HG02938 (cell line): Measurements from ENCODE around the gene EFNA2.

ENCODE experiments used
- ATAC-seq: cut with Tn5 transposase; IDR thresholded peaks from one replicate; pipeline ENCODE4 v1.9.1; 2021; ENCODE audit warnings: mild to moderate bottlenecking, moderate library complexity; ENCODE audit not compliant: unreplicated experiment

The EFNA2 gene

DNA sequence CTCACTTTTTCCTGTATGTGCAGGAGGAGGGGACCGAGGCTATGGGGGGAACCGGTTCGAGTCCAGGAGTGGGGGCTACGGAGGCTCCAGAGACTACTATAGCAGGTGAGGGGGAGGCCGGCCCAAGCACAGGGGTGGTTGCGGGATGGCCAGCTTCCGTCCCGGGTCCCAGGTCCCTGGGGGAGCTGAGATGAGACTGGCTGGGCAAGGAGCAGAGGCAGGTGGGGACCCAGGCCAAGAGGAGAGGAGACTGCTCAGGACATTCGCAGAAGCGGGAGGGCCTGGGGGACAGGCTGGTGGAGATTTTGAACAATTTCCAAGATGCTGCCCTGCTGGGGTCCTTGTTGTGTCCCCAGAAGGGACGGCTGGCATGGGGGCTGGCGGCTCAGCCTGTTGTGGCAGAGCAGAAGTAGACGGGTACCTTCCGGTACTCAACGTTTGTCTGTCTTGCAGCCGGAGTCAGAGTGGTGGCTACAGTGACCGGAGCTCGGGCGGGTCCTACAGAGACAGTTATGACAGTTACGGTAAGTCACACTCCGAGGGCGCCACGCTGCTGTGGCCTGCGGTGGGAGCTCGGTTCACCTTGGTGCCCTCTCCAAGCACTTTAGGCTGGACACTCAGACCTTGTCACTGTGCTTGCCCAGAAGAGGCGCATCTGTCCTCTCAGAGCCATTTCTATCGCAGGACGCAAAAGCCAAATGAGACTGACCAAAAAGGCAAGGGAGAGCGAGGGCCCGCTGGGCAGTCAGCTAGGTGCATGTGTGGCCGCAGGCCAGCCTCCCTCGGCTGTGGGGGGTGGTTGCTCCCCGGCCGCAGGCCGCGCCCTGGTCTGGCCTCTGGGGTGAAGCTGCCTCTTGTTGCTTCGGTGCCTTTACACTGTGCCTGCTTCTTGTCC lies 13.9 kb upstream of the EFNA2 start:
- no peak for ATAC-seq

DNA sequence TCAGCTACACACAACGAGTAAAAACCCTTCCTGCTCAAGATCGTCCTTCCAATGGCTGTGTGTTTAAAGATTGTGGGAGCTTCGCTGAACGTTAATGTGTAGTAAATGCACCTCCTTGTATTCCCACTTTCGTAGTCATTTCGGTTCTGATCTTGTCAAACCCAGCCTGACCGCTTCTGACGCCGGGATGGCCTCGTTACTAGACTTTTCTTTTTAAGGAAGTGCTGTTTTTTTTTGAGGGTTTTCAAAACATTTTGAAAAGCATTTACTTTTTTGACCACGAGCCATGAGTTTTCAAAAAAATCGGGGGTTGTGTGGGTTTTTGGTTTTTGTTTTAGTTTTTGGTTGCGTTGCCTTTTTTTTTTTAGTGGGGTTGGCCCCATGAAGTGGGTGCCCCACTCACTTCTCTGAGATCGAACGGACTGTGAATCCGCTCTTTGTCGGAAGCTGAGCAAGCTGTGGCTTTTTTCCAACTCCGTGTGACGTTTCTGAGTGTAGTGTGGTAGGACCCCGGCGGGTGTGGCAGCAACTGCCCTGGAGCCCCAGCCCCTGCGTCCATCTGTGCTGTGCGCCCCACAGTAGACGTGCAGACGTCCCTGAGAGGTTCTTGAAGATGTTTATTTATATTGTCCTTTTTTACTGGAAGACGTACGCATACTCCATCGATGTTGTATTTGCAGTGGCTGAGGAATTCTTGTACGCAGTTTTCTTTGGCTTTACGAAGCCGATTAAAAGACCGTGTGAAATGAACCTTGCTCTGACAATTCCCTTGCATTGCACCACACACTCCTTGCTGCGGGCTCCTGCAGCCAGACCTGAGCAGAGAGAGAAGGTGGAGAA lies 13.0 kb upstream of the EFNA2 start:
- no peak for ATAC-seq

DNA sequence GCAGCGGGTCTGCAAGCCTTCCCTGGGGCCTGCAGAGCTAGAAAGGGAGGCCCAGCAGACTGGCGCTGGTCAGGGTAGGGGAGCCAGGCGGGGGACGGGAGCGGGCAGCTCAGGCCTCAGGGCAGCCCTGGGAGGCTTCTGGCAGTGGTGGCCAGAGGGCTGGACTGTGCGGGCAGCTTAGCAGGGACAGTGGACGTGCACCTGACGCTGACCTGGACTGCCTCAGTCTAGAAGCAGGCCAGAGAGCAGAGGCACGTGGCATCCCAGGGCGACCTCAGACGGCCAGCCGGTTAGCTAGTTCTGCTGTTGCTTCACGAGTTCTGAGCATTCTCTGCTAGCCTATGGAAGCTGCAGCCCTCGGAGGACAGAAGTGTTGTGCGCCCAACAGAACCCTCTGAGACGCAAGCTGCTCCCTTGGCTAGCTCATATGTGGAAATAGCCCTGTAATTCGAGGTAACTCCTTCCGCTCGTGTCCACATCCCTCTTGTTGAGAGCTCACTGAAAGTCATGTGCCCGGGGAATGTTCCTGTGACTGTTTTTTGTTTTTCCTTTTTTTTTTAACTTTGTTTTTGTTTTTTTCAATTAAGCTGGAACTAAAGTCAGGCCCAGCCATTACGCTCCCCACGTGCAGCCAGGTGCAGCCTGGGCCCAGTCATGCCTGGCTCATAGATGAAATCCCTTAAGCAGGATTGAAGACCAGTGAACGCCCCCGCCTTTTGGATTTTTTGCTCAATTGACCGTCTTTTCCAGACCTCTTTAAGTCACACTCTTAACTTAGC lies 12.2 kb upstream of the EFNA2 start:
- ATAC-seq: no peak

DNA sequence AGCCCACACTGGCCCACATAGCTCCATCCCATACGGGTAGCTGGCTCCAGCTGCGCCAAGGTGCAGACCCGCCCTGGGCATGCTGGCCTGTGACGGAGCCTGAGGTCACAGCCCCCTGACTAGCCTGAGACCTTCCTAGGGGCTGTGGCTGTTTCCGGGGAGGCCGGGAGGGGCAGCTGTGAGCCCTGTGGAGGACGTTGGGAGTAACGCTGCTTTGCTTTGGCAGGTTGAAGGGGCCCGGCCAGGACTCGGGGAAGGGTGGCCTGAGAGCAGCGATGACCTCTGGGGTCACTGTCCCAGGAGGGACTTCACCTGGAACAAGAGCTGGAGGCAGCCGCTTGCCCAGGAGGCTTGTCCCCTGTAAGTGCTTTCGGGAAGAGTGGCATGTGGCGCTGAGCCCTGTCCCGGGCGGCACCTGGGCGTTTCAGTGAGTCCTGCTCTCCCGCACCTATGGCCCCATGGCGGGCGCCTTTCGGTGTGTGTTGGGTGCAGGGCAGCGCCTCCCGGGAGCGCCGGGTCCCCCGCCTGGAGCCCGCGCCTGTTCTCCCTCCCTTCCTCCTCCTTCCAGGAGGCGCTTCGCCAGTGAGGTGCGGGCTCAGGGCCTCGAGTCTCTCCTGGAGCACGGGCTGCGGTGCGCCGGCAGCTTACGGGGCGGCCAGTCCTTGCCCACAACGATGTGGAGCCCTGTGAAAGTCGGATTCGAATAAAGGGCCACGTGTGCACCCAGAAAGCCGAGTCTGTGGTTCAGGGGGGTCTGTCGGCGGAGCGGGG lies 11.4 kb upstream of the EFNA2 start:
- ATAC-seq: no peak

DNA sequence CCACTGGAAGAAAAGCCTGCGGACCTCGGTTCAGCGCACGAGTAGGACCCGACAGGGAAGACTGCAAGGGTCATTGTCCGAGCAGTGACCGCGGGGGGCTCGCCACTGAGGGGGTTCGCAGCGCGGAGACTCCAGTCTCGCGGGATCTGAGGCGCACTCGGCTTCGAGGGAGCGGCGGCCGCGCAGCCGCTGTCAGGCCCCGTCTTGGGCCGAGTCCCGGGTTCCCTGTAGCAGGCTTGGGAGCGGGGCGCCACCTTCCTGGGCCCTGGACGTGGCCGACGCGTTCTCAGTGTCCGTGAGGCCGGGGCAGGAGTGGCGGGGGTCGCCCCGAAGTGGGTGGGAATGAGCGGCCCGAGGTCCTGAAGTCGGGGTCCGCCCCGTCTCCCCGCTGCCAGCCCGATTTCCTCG lies 10.8 kb upstream of the EFNA2 start:
- ATAC-seq: no peak

DNA sequence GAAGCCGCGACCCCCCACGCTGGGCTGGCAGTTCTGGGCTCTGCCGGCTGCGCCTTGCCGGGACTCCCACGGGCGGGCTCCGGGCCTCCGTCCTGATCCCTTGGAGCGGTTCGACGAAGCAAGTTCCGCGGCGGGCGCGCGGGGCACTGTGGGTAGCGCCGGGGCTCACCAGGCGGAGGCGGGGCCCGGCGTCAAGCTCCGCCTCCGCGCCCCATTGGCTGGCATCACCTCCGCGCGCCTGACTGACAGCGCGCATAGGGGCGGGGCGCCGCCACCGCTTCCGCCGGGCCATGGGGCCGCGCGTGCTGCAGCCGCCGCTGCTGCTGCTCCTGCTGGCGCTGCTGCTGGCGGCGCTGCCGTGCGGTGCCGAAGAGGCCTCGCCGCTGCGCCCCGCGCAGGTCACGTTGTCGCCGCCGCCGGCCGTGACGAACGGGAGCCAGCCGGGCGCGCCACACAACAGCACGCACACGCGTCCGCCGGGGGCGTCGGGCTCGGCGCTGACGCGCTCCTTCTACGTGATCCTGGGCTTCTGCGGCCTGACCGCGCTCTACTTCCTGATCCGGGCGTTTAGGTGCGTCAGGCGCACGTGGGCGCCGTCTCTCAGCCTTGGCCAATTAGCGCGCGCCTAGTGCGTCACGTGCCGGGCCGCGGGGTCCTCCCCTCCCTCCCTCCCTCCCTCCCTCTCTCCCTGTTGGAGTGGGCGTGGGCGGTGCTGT lies 10.3 kb upstream of the EFNA2 start, which contains the start of gene FAM174C:
Gene FAM174C, plus strand, starts transcription at position 271 of the 716 bp plus-strand sequence. Its CDS starts 20 bp downstream, at position 291.
- peak; percentile 75 for ATAC-seq

DNA sequence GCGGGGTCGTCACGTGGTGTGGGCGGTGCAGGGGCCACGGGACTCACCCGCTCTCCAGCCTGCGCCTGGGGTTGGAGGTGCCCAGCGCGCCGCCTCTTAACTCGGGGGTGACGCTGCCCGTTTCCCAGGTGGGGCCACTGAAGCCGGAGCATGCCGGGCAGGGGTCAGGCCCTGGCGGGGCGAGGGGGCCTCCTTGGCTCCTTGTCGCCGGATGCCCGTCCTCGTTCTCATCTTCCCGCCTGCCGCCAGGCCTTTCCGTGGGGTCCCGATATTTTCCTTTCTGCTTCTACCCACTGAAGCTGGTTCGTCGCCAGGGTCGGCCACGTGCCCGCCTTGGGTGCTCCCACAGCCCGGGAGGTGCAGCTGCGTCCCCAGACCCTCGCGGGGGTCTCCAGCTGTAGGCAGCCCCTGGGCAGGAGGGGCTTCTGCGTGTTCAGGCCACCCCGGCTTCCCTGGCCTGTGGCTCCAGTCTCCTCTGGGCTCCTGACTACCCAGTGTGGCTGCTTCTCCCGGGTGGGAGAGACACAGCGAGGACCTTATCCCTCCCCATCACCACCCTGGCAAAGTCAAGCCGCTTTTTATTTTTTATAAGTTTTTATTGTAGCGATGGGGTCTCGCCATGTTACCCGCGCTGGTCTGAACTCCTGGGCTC lies 9.6 kb upstream of the EFNA2 start:
- ATAC-seq: no peak

DNA sequence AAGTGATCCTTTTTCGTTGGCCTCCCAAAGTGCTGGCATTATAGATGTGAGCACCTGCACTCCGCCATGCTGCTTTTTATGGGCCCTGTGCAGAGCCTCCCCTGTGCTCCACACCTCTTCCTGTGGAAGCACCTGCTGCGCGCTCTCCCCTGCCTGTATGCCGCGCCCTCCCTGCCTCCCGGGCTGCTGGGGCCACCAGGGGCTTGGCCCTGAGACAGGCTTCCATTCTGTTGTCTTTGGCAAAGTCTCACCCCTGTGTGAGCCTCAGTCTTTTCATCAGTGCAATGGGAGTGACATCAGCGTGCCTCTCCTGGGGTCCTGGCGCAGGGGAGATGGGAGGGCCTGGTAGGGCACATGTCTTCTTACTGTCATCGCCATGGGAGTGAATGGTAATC lies 9.0 kb upstream of the EFNA2 start:
- no peak for ATAC-seq

DNA sequence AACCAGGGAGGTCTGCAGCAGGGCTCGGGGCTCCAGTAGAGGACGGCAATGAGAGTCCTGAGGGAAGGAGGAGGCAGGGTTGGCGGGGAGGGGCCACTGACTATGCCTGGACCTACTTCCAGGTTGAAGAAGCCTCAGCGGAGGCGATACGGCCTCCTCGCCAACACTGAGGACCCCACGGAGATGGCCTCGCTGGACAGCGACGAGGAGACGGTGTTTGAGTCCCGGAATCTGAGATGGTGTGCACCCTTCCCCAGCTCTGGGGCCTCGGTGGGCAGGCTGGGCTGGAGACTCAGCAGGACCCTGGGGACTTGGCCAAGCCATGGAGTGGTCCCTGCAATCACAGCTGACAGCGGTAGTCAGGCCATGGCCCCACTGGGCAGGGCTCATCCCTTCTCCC lies 8.6 kb upstream of the EFNA2 start:
- ATAC-seq: no peak

DNA sequence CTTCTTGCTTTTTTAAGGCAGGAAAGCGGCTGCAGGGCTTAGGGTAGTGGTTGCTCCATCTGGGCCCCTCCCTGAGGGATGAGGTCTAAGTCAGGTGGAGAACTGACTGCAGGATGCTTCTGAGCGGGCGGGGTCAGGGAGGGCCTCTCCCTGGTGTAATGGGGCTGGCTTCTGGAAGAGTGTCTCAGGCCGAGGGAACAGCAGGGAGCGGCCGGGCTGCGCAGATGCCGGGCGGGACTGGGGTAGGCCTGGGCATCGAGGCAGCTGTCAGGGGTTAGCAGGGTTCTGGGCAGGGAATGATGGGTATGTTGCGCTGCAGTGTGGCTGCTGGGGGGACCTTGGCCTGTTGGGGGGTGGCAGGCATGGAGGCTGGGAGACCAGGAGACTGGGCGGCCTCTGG lies 7.6 kb upstream of the EFNA2 start:
- ATAC-seq: no peak

DNA sequence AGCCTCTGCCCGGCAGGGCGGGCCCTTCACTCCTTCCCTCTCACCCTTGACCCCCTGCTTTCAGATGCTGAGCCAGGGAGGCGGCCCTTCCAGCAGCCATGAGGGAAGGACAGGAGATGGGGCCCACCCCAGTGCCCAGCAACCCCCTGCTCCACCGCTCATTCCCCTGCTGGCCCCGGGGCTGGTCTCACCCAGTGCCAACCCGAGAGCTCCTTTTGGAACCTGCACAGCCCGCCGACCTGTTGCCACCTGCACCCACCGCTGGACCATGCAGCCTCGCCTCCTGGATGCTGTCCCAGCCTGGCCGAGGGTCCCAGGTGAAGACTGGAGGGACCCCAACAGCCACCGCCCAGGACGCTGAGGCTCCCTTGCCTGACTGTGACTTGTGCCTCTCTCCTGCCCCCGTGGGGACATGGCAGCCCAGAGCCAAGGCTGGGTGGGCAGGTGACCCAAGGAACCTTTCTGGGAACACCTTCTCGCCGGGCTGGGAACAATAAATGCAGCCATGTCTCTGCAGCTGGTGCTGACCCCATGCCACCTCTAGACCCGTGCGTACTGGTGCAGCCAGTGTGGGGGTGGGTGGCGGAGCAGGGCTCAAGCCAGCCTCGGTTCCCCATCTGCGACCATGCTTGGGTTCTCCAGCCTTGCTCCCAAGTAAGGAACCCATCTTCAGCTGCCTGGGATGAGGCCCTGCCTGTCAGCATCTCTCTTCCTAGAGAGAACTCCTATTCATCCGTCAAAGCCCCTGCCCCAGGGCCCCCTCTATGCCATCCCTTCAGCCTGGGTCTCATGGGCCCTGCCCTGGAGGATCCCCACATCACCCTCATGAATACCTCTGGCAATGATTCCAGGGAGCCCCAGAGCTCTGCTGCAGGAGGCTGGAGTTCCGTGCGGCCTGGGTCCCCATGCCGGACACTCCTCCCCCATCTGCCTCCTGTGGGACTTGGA lies 6.7 kb upstream of the EFNA2 start:
- ATAC-seq: no peak

DNA sequence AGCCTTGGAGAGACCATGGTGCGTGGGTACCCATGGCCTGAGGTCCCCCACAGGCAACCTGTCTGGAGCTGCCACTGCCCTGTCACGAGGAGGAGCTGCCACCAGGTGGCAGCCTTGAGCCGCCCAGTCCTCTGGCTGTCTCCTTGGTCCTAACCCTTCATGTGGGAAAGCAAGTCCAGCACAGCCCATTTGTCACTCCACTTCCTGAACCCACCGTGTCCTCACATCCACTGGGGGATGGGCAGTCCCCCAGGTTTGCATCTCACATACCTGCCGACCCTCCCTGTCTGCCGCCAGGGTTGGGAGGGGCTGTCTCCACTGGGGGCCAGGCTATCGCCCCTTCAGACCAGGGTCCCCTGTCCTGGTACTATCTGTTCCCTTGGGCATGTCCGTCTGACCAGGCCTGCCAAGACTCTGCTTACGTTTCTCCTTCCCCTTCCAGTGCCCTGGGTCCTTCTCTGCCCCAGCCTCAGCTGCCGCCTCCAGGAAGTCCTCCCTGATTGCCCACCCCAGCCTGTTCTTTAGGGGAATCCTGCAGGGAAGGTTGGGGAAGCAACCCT lies 5.8 kb upstream of the EFNA2 start:
- ATAC-seq: no peak

DNA sequence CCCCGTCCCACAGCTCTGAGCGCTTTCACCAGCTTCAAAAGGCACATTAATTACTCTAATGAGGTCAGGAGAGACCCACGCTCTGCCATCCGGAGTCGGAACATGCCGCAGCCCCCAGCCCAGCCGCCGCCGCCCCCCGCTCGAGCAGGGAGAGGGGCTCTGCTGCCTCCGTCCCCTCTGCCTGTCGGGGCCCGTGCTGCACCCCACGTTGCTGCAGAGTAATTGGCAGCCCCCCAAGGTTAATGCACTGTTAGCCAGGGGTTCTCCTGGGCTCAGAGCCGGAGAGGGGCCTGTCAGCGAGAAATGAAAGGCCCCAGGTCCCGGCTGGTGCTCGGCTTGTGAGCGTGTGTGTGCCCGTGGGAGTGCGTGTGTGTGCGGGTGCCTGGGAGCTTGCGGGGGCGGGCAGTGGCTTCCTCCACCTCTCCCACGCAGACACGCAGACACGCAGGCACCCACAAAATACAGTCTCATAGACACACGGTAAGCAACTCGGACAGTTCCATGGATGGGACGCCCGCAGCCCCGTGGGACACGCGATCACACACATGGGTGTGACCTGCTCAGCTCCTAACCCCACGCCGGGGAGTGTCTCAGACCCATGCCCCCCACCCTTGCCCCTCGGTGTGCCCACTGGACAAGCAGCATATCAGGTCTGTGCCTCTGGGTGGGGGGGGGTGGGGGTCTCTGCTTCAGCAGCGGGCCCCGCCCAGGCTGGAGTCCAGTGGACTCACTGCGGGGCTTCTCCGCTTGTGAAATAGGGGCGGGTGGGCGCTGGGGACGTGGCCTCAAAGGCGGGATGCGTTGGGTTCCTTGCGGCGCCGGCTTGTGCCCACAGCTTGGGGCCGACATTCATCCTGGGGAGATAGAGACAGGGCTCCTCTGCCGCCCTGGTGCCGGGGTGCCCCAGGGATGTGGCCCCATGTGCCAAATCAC lies 4.8 kb upstream of the EFNA2 start:
- no peak for ATAC-seq

DNA sequence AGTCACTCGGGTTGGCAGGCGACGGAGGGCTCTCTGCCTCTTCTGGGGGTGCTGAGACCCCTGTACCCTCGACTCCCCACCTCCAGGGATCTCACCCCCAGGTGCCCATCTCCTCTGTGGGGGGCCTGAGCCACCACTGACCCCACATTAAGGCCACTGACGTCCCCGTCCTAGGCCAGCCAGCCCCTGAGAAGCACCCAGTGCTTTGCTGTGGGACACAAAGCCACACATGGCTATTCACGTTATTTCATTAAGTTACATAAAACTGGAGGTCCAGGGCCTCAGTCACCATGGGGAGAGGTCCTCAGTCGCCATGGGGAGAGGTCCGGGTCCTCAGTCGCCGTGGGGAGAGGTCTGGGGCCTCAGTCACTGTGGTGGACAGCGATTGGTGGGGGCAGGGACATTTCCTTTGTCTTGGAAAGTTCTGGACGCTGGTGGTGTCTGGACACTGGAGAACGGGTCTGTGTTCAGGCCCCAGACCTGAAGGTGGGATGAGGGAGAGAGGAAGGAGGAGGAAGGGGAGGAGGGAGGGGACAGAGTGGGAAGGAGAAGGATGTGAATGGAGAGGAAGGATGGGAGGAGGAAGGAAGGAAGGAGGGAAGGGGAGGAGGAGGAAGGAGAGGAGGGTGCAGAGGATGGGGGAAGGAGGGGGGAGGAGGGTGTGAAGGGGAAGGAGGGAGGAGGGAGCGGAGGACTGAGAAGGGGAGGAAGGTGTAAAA lies 3.9 kb upstream of the EFNA2 start:
- ATAC-seq: no peak

DNA sequence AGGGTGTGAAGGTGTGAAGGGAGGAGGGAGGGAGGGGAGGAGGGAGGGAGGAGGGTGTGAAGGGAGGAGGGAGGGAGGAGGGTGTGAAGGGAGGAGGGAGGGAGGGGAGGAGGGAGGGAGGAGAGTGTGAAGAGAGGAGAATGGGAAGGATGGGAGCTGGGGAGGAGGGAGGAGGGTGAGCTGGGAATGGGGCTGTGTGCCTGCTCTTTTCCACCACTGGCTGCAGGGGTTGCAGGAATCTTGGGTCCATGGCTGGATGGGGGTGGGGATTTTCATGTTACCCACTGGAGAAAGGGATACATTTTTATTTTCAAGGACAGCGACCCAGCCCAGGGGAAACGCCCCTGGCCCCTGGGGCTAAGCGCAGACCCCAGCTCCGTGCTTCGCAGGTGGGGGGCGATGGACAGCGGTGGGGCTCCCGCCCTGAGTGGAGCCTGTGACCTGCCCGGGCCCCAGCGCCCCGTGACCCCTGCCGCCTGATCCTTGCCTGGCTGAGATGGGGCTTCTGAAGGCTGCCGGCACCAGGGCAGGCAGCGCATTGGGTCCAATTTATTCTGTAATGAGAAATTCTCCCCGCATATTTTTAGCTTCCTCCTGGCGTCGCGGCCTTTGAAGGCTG lies 3.0 kb upstream of the EFNA2 start:
- ATAC-seq: no peak
